ENCODE results near the gene IYD. TPM values are rescaled to one million over a fixed set of nuclear protein-coding genes. Genes with fewer than 3 reads are reported as not detected.
"Not testable (repeated sequence)": the region's sequence is repeated elsewhere in the genome, so short reads cannot be mapped to it uniquely, and the experiment has no call there.

The IYD gene
- total RNA-seq, 4 donors from 2014 or later = 0.83 to 57.0 (median 36.8) TPM

- Histone ChIP-seq H3K4me3 (no peak overlapping the region), H3K36me3 (no peaks in the 10 kb centered on the region), H3K4me1 (no peaks in the 10 kb centered on the region), H3K27me3 (no peaks in the 10 kb centered on the region), H3K9me3 (no peaks in the 10 kb centered on the region), H3K27ac (no peak overlapping the region)
- TF ChIP-seq CTCF (IDR thresholded peaks at IDR 0.05) = no peak
- TF ChIP-seq POLR2A (IDR thresholded peaks at IDR 0.05) = no peak
- DNase-seq = no peak
These were observed 70.6 kb downstream of the IYD start for GRCh38 chr6:150439373-150439772.

- H3K27ac ChIP-seq = no peak overlapping the region
These were observed 74.8 kb downstream of the IYD start for GRCh38 chr6:150443621-150444020.

GRCh38 chr6:150444308-150444707 lies 75.5 kb downstream of the IYD start:
- no peaks in the 10 kb centered on the region for H3K36me3 ChIP-seq
- H3K4me1 ChIP-seq = no peaks in the 10 kb centered on the region
- DNase-seq = no peak
- no peak overlapping the region for H3K27ac ChIP-seq
- H3K4me3 ChIP-seq = no peak overlapping the region
- TF ChIP-seq POLR2A (IDR thresholded peaks at IDR 0.05) (no peak), CTCF (IDR thresholded peaks at IDR 0.05) (no peak)
- no peaks in the 10 kb centered on the region for H3K9me3 ChIP-seq
- H3K27me3 ChIP-seq = no peaks in the 10 kb centered on the region

More at GRCh38 chr6:150443621-150444020, 74.8 kb downstream of the IYD start:
- Histone ChIP-seq H3K4me1 (no peaks in the 10 kb centered on the region), H3K9me3 (no peaks in the 10 kb centered on the region), H3K27me3 (no peaks in the 10 kb centered on the region), H3K36me3 (no peaks in the 10 kb centered on the region), H3K4me3 (no peak overlapping the region)
- no peak for DNase-seq
- no peak for TF ChIP-seq CTCF (IDR thresholded peaks at IDR 0.05)

- Histone ChIP-seq H3K9me3 (no peaks in the 10 kb centered on the region), H3K27ac (no peak overlapping the region), H3K27me3 (no peaks in the 10 kb centered on the region), H3K36me3 (no peaks in the 10 kb centered on the region), H3K4me1 (no peaks in the 10 kb centered on the region), H3K4me3 (no peak overlapping the region)
- no peak for DNase-seq
- TF ChIP-seq POLR2A (IDR thresholded peaks at IDR 0.05) (no peak), CTCF (IDR thresholded peaks at IDR 0.05) (no peak)
These were observed 76.7 kb downstream of the IYD start for GRCh38 chr6:150445486-150445885.

GRCh38 chr6:150448221-150448620 lies 79.4 kb downstream of the IYD start:
- no peak overlapping the region for H3K4me3 ChIP-seq
- H3K36me3 ChIP-seq = no peaks in the 10 kb centered on the region
- H3K9me3 ChIP-seq = no peaks in the 10 kb centered on the region
- H3K4me1 ChIP-seq = no peaks in the 10 kb centered on the region
- TF ChIP-seq POLR2A (IDR thresholded peaks at IDR 0.05) (no peak), CTCF (IDR thresholded peaks at IDR 0.05) (no peak)
- no peaks in the 10 kb centered on the region for H3K27me3 ChIP-seq
- no peak overlapping the region for H3K27ac ChIP-seq
- DNase-seq = no peak

GRCh38 chr6:150449055-150449454 lies 80.2 kb downstream of the IYD start:
- H3K36me3 ChIP-seq, H3K9me3 ChIP-seq, H3K4me3 ChIP-seq, H3K27ac ChIP-seq, H3K27me3 ChIP-seq, DNase-seq, H3K4me1 ChIP-seq: not testable (repeated sequence)
